GM10248 (cell line): Measurements from ENCODE around the gene ACBD7.

Source experiments
- CTCF ChIA-PET: fragments of 300-600 bp; sonication (Branson Sonifier 250); formaldehyde crosslinking; extraction: SDS; loops from one replicate; lab custom pipeline; 2021; ENCODE audit warnings: antibody characterized with exemption; lab: Yijun Ruan, JAX
- POLR2A ChIA-PET: fragments of 350-650 bp; sonication (Branson Sonifier 250); formaldehyde crosslinking; extraction: SDS; loops from one replicate; lab custom pipeline; 2020; ENCODE audit warnings: antibody characterized with exemption; lab: Yijun Ruan, JAX
- DNase-seq: peaks from one replicate; pipeline ENCODE4 v3.0.0; 2012; ENCODE audit errors: extremely low spot score
- TF ChIP-seq, protein P1 (sequence below): IDR thresholded peaks from 2 replicates; pipeline ENCODE4 v1.5.1; 2012; ENCODE audit warnings: mild to moderate bottlenecking, low read depth; ENCODE audit errors: extremely low read depth, missing control alignments, control extremely low read depth

Gene ACBD7

DNA sequence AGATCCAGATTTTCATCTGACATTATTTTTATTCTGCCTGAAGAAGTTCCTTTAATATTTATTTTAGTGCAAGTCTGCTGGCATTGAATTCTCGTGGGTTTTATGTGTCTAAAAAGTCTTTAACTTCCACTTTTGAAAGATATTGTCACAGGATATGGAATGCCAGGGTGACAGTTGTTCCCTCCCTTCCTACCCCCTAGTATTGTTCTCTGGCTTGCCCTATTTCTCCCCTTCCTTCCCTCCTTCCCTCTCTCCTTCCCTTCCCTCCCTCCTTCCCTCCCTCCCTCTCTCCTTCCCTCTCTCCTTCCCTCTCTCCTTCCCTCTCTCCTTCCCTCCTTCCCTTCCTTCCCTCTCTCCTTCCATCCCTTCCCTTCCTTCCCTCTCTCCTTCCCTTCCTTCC, 29.9 kb downstream of the ACBD7 start:
- POLR2A ChIA-PET, result no interaction called here
- CTCF ChIA-PET, result no interaction called here
- no peak for DNase-seq
- TF ChIP-seq, protein P1, sequence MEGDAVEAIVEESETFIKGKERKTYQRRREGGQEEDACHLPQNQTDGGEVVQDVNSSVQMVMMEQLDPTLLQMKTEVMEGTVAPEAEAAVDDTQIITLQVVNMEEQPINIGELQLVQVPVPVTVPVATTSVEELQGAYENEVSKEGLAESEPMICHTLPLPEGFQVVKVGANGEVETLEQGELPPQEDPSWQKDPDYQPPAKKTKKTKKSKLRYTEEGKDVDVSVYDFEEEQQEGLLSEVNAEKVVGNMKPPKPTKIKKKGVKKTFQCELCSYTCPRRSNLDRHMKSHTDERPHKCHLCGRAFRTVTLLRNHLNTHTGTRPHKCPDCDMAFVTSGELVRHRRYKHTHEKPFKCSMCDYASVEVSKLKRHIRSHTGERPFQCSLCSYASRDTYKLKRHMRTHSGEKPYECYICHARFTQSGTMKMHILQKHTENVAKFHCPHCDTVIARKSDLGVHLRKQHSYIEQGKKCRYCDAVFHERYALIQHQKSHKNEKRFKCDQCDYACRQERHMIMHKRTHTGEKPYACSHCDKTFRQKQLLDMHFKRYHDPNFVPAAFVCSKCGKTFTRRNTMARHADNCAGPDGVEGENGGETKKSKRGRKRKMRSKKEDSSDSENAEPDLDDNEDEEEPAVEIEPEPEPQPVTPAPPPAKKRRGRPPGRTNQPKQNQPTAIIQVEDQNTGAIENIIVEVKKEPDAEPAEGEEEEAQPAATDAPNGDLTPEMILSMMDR, result no peak

DNA sequence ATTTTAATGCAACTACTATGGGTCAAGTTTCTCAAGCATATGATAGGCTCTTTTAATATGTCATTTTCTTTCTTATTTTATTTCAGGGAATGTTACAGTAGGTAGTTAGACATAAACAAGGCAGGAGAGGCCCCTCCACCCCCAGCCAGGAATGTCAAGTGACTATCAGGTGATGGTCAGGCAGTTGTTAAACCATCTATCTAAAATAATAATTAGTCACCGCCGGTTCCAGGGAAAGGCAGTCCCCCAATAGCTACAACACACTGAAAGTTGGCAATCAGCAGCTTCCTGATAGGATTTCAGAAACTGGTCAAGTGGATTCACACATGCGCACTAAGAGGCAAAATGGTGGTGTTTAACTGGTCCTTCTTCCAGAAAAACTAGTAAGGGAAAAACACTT, 35.5 kb downstream of the ACBD7 start:
- ChIA-PET CTCF (no interaction called here), POLR2A (no interaction called here)
- TF ChIP-seq, protein P1, result no peak
- no peak for DNase-seq

DNA sequence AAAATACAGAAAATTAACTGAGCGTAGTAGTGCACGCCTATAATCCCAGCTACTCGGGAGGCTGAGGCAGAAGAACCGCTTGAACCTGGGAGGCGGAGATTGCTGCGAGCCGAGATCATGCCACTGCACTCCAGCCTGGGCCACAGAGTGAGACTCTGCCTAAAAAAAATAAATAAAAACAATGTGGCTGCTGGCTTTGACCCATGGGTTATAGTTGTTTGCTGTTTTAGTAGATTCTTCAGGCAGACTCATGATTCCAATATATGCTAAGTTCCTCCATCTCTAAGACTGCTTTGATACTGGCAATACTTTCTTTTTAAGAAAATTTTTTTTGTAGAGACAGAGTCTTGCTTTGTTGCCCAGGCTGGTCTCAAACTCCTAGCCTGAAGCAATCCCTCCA, 36.5 kb downstream of the ACBD7 start:
- TF ChIP-seq, protein P1, result no peak
- no peak for DNase-seq
- ChIA-PET POLR2A (no interaction called here), CTCF (no interaction called here)

DNA sequence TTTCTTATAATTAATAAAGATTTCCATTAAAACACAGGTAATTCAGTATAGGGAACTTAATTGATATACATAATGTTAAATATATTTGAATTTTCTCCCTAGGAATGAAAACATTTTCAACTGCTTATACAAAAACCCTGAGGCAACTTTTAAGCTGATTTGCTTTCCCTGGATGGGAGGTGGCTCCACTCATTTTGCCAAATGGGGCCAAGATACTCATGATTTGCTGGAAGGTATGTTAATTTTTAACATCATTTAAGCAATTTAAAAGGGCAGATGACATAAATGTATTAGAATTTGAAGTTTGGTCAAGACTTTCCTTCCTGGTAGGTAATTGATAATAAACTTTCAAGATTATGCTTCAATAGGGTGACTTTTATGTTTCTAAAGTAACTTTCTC, 39.0 kb downstream of the ACBD7 start:
- TF ChIP-seq, protein P1, result no peak
- CTCF ChIA-PET, result interaction anchor here (1.0 kb wide), 1 partner anchor 11 kb away, joined by 5 read pairs; no protein-coding TSS in a partner anchor
- POLR2A ChIA-PET, result no interaction called here
- DNase-seq, result no peak

DNA sequence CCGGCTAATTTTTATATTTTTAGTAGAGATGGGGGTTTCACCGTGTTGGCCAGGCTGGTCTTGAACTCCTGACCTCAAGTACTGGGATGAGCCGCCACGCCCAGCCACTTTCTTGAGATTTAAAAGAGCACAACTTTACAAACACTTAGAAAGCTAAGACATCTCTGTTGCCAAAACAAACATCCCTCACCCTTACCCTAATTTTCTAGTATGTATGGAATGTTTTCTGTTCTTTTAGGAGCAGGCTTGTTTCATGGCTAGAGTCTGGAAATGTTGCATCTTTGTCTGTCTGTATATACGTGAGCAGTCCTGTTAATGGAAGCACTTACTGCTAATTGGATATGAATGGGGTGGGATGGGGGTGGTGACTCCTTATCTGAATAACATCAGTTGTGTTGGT, 42.0 kb downstream of the ACBD7 start:
- no peak for DNase-seq
- TF ChIP-seq, protein P1, result no peak
- CTCF ChIA-PET, result no interaction called here
- POLR2A ChIA-PET, result no interaction called here

DNA sequence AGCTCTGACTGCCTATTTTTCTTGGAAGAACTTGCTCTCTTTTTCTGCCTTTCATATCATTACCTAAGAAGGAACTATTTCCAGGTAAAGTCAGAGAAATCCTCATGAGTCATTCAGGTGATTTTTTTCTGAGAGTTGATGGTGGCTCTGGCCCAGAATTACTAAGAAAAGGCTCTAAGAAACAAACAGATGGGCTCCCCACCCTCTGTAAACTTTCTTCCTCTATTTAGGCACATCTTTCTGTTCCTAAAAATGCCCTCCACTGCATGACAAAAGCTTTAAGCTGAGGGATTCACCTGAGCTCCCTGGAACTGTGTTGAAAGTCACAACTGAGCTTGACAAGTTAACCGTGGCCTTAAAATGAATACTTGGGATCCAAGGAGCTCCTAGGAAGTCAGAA, 43.2 kb downstream of the ACBD7 start:
- DNase-seq, result no peak
- CTCF ChIA-PET, result no interaction called here
- POLR2A ChIA-PET, result no interaction called here
- TF ChIP-seq, protein P1, result no peak

DNA sequence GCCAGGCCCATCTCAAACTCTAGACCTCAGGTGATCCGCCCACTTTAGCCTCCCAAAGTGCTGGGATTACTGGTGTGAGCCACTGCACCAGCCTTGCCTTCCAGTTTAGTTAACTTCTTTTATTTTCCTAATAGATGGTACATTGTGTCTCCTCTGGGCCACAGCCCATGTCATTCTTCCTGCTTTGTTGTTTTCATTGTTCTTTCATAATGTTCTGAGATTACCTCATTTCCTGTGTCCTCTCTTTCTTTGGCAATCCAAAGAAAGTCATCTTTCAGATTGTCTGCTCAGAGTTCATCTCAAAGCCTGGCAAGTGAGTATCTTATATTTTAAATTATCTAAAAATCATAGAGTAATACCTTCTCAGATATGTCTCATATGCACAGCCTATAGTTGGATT, 44.9 kb downstream of the ACBD7 start, which contains the start of gene OLAH:
Gene OLAH, plus strand, starts transcription at position 270 of the 400 bp plus-strand sequence. CDS start 3,346 bp downstream, outside the sequence.
- CTCF ChIA-PET, result no interaction called here
- TF ChIP-seq, protein P1, result no peak
- POLR2A ChIA-PET, result no interaction called here
- DNase-seq, result no peak
